Ascending aorta (tissue), 2 donors: ENCODE data around the gene PAFAH1B2. TPM values are rescaled to one million over a fixed set of nuclear protein-coding genes. Genes with fewer than 3 reads are reported as not detected.

Experiments used
- DNase-seq, 2 donors: peaks; one replicate each; pipeline ENCODE4 v3.0.0-alpha.2; 2019; ENCODE audit warnings: low spot score in 2 of 2
- H3K27ac ChIP-seq, 2 donors: fragments of 200-600 bp; sonication (generic); one replicate each; pipeline ENCODE4 v1.5.1; 2016 to 2017; ENCODE audit warnings: mild to moderate bottlenecking in 1 of 2
- H3K27me3 ChIP-seq: fragments of 200-600 bp; sonication (generic); one replicate; pipeline ENCODE4 v1.5.1; 2017
- H3K36me3 ChIP-seq, 2 donors: fragments of 200-600 bp; sonication (generic); one replicate each; pipeline ENCODE4 v1.5.1; 2016
- H3K4me1 ChIP-seq, 2 donors: fragments of 200-600 bp; sonication (generic); one replicate each; pipeline ENCODE4 v1.5.1; 2016 to 2017; ENCODE audit warnings: mild to moderate bottlenecking in 1 of 2
- H3K4me3 ChIP-seq, 2 donors: fragments of 200-600 bp; sonication (generic); one replicate each; pipeline ENCODE4 v1.5.1; 2016 to 2017; ENCODE audit warnings: mild to moderate bottlenecking in 1 of 2
- H3K9me3 ChIP-seq, 2 donors: fragments of 200-600 bp; sonication (generic); one replicate each; pipeline ENCODE4 v1.5.1; 2016
- CTCF ChIP-seq, 3 experiments: fragments of 200-600 bp in 2 of 3; fragments of 450-650 bp in 1 of 3; sonication (generic) in 2 of 3; IDR thresholded peaks; one replicate each; pipeline ENCODE4 v1.5.1; 2016 to 2019; ENCODE audit warnings: antibody characterized with exemption in 3 of 3, mild to moderate bottlenecking in 1 of 3, moderate library complexity in 1 of 3
- intact Hi-C: fragments of 100-400 bp; cut with DNase I; formaldehyde crosslinking; loops from one replicate; pipeline ENCODE4 v1.15.1; 2023
- total RNA-seq: library from RNA; depleted of rRNA; stranded (reverse); fragments of >200 nt; gene quantifications from one replicate; pipeline ENCODE4 v1.1.0, GENCODE V29; 2016

Gene PAFAH1B2
- total RNA-seq = 60.7 TPM

GRCh38 chr11:117143871-117144476 lies at the start of gene PAFAH1B2:
PAFAH1B2 (plus strand) TSS chr11:117144287; CDS start chr11:117152448, 8,161 bp downstream.
- peak; percentile 81 to 97 for DNase-seq
- Histone ChIP-seq H3K4me1 (peaks cover 3 to 18% of the 10 kb centered on the region in 2 donors), H3K27me3 (no peaks in the 10 kb centered on the region), H3K4me3 (peak within 1 kb of the TSS; percentile 92 to 98), H3K36me3 (peaks cover 6 to 18% of the 10 kb centered on the region in 2 donors), H3K27ac (peak within 1 kb of the TSS; percentile 91 to 95), H3K9me3 (no peaks in the 10 kb centered on the region)
- TF ChIP-seq CTCF (IDR thresholded peaks at IDR 0.05) = no peak
- intact Hi-C loops = loop anchor here (1.0 to 2.0 kb wide), 4 partner anchors 34 to 356 kb away; partner anchors contain the start of genes PCSK7, RNF214, SIDT2 and SIK3

- no peak for DNase-seq
- Histone ChIP-seq H3K36me3 (no peaks in the 10 kb centered on the region), H3K27me3 (no peaks in the 10 kb centered on the region), H3K27ac (peak overlapping the region; percentile 60 to 90), H3K4me3 (peak overlapping the region in 1 of 2 donors; percentile 99), H3K9me3 (no peaks in the 10 kb centered on the region), H3K4me1 (peaks cover 8 to 59% of the 10 kb centered on the region in 2 donors)
- intact Hi-C loops = loop anchor here (5.0 kb wide), 1 partner anchor 138 kb away; the partner anchor contains the start of genes PCSK7 and RNF214
- TF ChIP-seq CTCF (IDR thresholded peaks at IDR 0.05) = no peak
Observed at GRCh38 chr11:117094776-117095175, 49.3 kb upstream of the PAFAH1B2 start.

GRCh38 chr11:117095284-117096161 lies 48.6 kb upstream of the PAFAH1B2 start:
- Histone ChIP-seq H3K4me3 (peak overlapping the region in 1 of 2 donors; percentile 99), H3K27ac (peak overlapping the region; percentile 90 to 99), H3K27me3 (no peaks in the 10 kb centered on the region), H3K9me3 (no peaks in the 10 kb centered on the region), H3K36me3 (no peaks in the 10 kb centered on the region), H3K4me1 (peaks cover 8 to 52% of the 10 kb centered on the region in 2 donors)
- DNase-seq = no peak
- intact Hi-C loops = loop anchor here (5.0 kb wide), 1 partner anchor 137 kb away; the partner anchor contains the start of genes PCSK7 and RNF214
- no peak for TF ChIP-seq CTCF (IDR thresholded peaks at IDR 0.05)

- Histone ChIP-seq H3K36me3 (no peaks in the 10 kb centered on the region), H3K9me3 (no peaks in the 10 kb centered on the region), H3K4me1 (peaks cover 8 to 50% of the 10 kb centered on the region in 2 donors), H3K27ac (peak overlapping the region; percentile 90 to 99), H3K4me3 (peak overlapping the region; percentile 99), H3K27me3 (no peaks in the 10 kb centered on the region)
- TF ChIP-seq CTCF (IDR thresholded peaks at IDR 0.05) = no peak
- intact Hi-C loops = loop anchor here (5.0 kb wide), 1 partner anchor 136 kb away; the partner anchor contains the start of genes PCSK7 and RNF214
- no peak for DNase-seq
Observed at GRCh38 chr11:117096201-117096991, 47.7 kb upstream of the PAFAH1B2 start.

GRCh38 chr11:117097014-117097388 lies 47.1 kb upstream of the PAFAH1B2 start:
- H3K4me1 ChIP-seq = peaks cover 8 to 44% of the 10 kb centered on the region in 2 donors
- DNase-seq = no peak
- intact Hi-C loops = loop anchor here (5.0 kb wide), 1 partner anchor 135 kb away; the partner anchor contains the start of genes PCSK7 and RNF214
- no peaks in the 10 kb centered on the region for H3K27me3 ChIP-seq
- H3K9me3 ChIP-seq = no peaks in the 10 kb centered on the region
- peak overlapping the region; percentile 99 for H3K4me3 ChIP-seq
- H3K36me3 ChIP-seq = no peaks in the 10 kb centered on the region
- no peak for TF ChIP-seq CTCF (IDR thresholded peaks at IDR 0.05)
- H3K27ac ChIP-seq = peak overlapping the region; percentile 90 to 99
